HEK293 (cell line): ENCODE data around the gene TAC4.

Experiments
- BCL11A ChIP-seq: fragments of 450-650 bp; formaldehyde crosslinking; IDR thresholded peaks from 2 replicates; pipeline ENCODE4 v1.5.1; 2016; ENCODE audit warnings: low read depth, missing biosample characterization, missing genetic modification characterization
- GLI2 ChIP-seq: fragments of 450-650 bp; formaldehyde crosslinking; IDR thresholded peaks from 2 replicates; pipeline ENCODE4; 2017; ENCODE audit warnings: missing biosample characterization, missing genetic modification characterization, low read depth, borderline replicate concordance
- HOXD13 ChIP-seq: sonication (generic); formaldehyde crosslinking; IDR thresholded peaks from 2 replicates; pipeline ENCODE4 v1.8.0; 2022; ENCODE audit warnings: missing genetic modification reagents, borderline replicate concordance
- KLF1 ChIP-seq: fragments of 450-650 bp; formaldehyde crosslinking; IDR thresholded peaks from 2 replicates; pipeline ENCODE4 v1.5.1; 2016; ENCODE audit warnings: missing biosample characterization, missing genetic modification characterization
- RBAK ChIP-seq: fragments of 450-650 bp; formaldehyde crosslinking; IDR thresholded peaks from 2 replicates; pipeline ENCODE4 v1.5.1; 2016; ENCODE audit warnings: missing biosample characterization, missing genetic modification characterization
- SCRT1 ChIP-seq: fragments of 450-650 bp; formaldehyde crosslinking; IDR thresholded peaks from 2 replicates; pipeline ENCODE4 v1.5.1; 2016; ENCODE audit warnings: missing biosample characterization, missing genetic modification characterization, borderline replicate concordance
- SCRT2 ChIP-seq: fragments of 450-650 bp; formaldehyde crosslinking; IDR thresholded peaks from 2 replicates; pipeline ENCODE4 v1.5.1; 2016; ENCODE audit warnings: missing biosample characterization, missing genetic modification characterization
- SP3 ChIP-seq: fragments of 450-650 bp; formaldehyde crosslinking; IDR thresholded peaks from 2 replicates; pipeline ENCODE4 v1.5.1; 2016; ENCODE audit warnings: missing biosample characterization, missing genetic modification characterization
- ZBTB1 ChIP-seq: fragments of 450-650 bp; formaldehyde crosslinking; IDR thresholded peaks from 2 replicates; pipeline ENCODE4 v1.5.1; 2016; ENCODE audit warnings: missing biosample characterization, missing genetic modification characterization
- ZBTB49 ChIP-seq: fragments of 450-650 bp; formaldehyde crosslinking; IDR thresholded peaks from 2 replicates; pipeline ENCODE4 v1.5.1; 2016; ENCODE audit warnings: missing biosample characterization, missing genetic modification characterization, low read depth
- ZFHX2 ChIP-seq: fragments of 450-650 bp; formaldehyde crosslinking; conservative IDR thresholded peaks from 2 replicates; pipeline ENCODE4 v1.5.1; 2016; ENCODE audit warnings: missing biosample characterization, missing genetic modification characterization
- ZNF140 ChIP-seq: fragments of 450-650 bp; formaldehyde crosslinking; IDR thresholded peaks from 2 replicates; pipeline ENCODE4 v1.5.1; 2016; ENCODE audit warnings: missing biosample characterization, missing genetic modification characterization
- ZNF19 ChIP-seq: fragments of 450-650 bp; formaldehyde crosslinking; IDR thresholded peaks from 2 replicates; pipeline ENCODE4; 2016; ENCODE audit warnings: missing biosample characterization, missing genetic modification characterization, low read depth
- ZNF266 ChIP-seq: fragments of 450-650 bp; formaldehyde crosslinking; IDR thresholded peaks from 2 replicates; pipeline ENCODE4 v1.5.1; 2016; ENCODE audit warnings: missing biosample characterization, missing genetic modification characterization, low read depth
- ZNF324 ChIP-seq: fragments of 450-650 bp; formaldehyde crosslinking; IDR thresholded peaks from 2 replicates; pipeline ENCODE4 v1.5.1; 2016; ENCODE audit warnings: missing biosample characterization, missing genetic modification characterization
- ZNF335 ChIP-seq: fragments of 450-650 bp; formaldehyde crosslinking; conservative IDR thresholded peaks from 2 replicates; pipeline ENCODE4 v1.5.1; 2016; ENCODE audit warnings: missing biosample characterization, missing genetic modification characterization
- ZNF394 ChIP-seq: fragments of 450-650 bp; formaldehyde crosslinking; IDR thresholded peaks from 2 replicates; pipeline ENCODE4 v1.5.1; 2016; ENCODE audit warnings: missing biosample characterization, missing genetic modification characterization, mild to moderate bottlenecking, moderate library complexity, borderline replicate concordance
- ZNF416 ChIP-seq: fragments of 450-650 bp; formaldehyde crosslinking; IDR thresholded peaks from 2 replicates; pipeline ENCODE4 v1.5.1; 2016; ENCODE audit warnings: missing biosample characterization, missing genetic modification characterization
- ZNF548 ChIP-seq: fragments of 450-650 bp; formaldehyde crosslinking; IDR thresholded peaks from 2 replicates; pipeline ENCODE4 v1.5.1; 2016; ENCODE audit warnings: missing biosample characterization, missing genetic modification characterization
- ZNF555 ChIP-seq: fragments of 450-650 bp; formaldehyde crosslinking; conservative IDR thresholded peaks from 2 replicates; pipeline ENCODE4 v1.5.1; 2017; ENCODE audit warnings: missing biosample characterization, mild to moderate bottlenecking, missing genetic modification characterization, inconsistent platforms
- ZNF561 ChIP-seq: fragments of 450-650 bp; IDR thresholded peaks from 2 replicates; pipeline ENCODE4 v1.5.1; 2018; ENCODE audit warnings: missing biosample characterization, missing genetic modification characterization, borderline replicate concordance
- ZNF585B ChIP-seq: fragments of 450-650 bp; formaldehyde crosslinking; IDR thresholded peaks from 2 replicates; pipeline ENCODE4 v1.5.1; 2016; ENCODE audit warnings: missing biosample characterization, missing genetic modification characterization
- ZNF747 ChIP-seq: fragments of 450-650 bp; formaldehyde crosslinking; IDR thresholded peaks from 2 replicates; pipeline ENCODE4 v1.5.1; 2016; ENCODE audit warnings: missing biosample characterization, missing genetic modification characterization
- ZNF791 ChIP-seq: fragments of 450-650 bp; formaldehyde crosslinking; IDR thresholded peaks from 2 replicates; pipeline ENCODE4 v1.5.1; 2016; ENCODE audit warnings: missing biosample characterization, missing genetic modification characterization
- ZNF792 ChIP-seq: fragments of 450-650 bp; formaldehyde crosslinking; IDR thresholded peaks from 2 replicates; pipeline ENCODE4 v1.5.1; 2016; ENCODE audit warnings: missing biosample characterization, missing genetic modification characterization
- ZNF837 ChIP-seq: fragments of 450-650 bp; formaldehyde crosslinking; IDR thresholded peaks from 2 replicates; pipeline ENCODE4 v1.5.1; 2016; ENCODE audit warnings: missing biosample characterization, missing genetic modification characterization
- ZSCAN18 ChIP-seq: fragments of 450-650 bp; formaldehyde crosslinking; IDR thresholded peaks from 2 replicates; pipeline ENCODE4 v1.5.1; 2016; ENCODE audit warnings: missing biosample characterization, missing genetic modification characterization
- TF ChIP-seq, protein P1 (sequence below): fragments of 450-650 bp; formaldehyde crosslinking; IDR thresholded peaks from 2 replicates; pipeline ENCODE4 v1.5.1; 2016; ENCODE audit warnings: missing biosample characterization, missing genetic modification characterization
- TF ChIP-seq, protein P2 (sequence below): fragments of 450-650 bp; IDR thresholded peaks from 2 replicates; pipeline ENCODE4 v1.5.1; 2018; ENCODE audit warnings: missing biosample characterization, mild to moderate bottlenecking, missing genetic modification characterization
- TF ChIP-seq, protein P3 (sequence below): fragments of 450-650 bp; formaldehyde crosslinking; IDR thresholded peaks from 2 replicates; pipeline ENCODE4 v1.5.1; 2016; ENCODE audit warnings: missing biosample characterization, missing genetic modification characterization, borderline replicate concordance
- TF ChIP-seq, protein P4 (sequence below): fragments of 450-650 bp; formaldehyde crosslinking; IDR thresholded peaks from 2 replicates; pipeline ENCODE4 v1.5.1; 2017; ENCODE audit warnings: missing biosample characterization, mild to moderate bottlenecking, missing genetic modification characterization, moderate library complexity

The TAC4 gene

GRCh38 chr17:49788478-49789242 is 59.2 kb downstream of the TAC4 start, which contains the start of gene KAT7 (continued):
- TF ChIP-seq ZBTB49 (tag by site-specific recombination), result no peak
- no peak for TF ChIP-seq BCL11A (tag by site-specific recombination)
- TF ChIP-seq ZNF140, result no peak
- no peak for TF ChIP-seq ZNF747
- no peak for TF ChIP-seq ZNF548
- TF ChIP-seq ZNF585B, result no peak
- no peak for TF ChIP-seq ZSCAN18 (tag by site-specific recombination)
- TF ChIP-seq ZNF324 (tag by site-specific recombination), result peak; percentile 88
- TF ChIP-seq ZNF266 (tag by site-specific recombination), result no peak
- TF ChIP-seq ZNF335 (tag by site-specific recombination), result peak; percentile 96
- no peak for TF ChIP-seq HOXD13 (CRISPR knock-in tag)
- no peak; the same call in 1 of the 2 replicates for TF ChIP-seq KLF1 (tag by site-specific recombination)
- TF ChIP-seq, protein P1, sequence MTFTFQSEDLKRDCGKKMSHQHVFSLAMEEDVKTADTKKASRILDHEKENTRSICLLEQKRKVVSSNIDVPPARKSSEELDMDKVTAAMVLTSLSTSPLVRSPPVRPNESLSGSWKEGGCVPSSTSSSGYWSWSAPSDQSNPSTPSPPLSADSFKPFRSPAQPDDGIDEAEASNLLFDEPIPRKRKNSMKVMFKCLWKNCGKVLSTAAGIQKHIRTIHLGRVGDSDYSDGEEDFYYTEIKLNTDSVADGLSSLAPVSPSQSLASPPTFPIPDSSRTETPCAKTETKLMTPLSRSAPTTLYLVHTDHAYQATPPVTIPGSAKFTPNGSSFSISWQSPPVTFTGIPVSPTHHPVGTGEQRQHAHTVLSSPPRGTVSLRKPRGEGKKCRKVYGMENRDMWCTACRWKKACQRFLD (tag by site-specific recombination), result no peak
- peak; percentile 67; the same call in 1 of the 2 replicates for TF ChIP-seq ZNF394 (tag by site-specific recombination)
- TF ChIP-seq, protein P2, sequence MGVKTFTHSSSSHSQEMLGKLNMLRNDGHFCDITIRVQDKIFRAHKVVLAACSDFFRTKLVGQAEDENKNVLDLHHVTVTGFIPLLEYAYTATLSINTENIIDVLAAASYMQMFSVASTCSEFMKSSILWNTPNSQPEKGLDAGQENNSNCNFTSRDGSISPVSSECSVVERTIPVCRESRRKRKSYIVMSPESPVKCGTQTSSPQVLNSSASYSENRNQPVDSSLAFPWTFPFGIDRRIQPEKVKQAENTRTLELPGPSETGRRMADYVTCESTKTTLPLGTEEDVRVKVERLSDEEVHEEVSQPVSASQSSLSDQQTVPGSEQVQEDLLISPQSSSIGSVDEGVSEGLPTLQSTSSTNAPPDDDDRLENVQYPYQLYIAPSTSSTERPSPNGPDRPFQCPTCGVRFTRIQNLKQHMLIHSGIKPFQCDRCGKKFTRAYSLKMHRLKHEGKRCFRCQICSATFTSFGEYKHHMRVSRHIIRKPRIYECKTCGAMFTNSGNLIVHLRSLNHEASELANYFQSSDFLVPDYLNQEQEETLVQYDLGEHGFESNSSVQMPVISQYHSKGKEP, result no peak
- TF ChIP-seq ZNF792, result no peak
- no peak for TF ChIP-seq RBAK (tag by site-specific recombination)
- TF ChIP-seq ZBTB1 (tag by site-specific recombination), result no peak
- TF ChIP-seq, protein P3, sequence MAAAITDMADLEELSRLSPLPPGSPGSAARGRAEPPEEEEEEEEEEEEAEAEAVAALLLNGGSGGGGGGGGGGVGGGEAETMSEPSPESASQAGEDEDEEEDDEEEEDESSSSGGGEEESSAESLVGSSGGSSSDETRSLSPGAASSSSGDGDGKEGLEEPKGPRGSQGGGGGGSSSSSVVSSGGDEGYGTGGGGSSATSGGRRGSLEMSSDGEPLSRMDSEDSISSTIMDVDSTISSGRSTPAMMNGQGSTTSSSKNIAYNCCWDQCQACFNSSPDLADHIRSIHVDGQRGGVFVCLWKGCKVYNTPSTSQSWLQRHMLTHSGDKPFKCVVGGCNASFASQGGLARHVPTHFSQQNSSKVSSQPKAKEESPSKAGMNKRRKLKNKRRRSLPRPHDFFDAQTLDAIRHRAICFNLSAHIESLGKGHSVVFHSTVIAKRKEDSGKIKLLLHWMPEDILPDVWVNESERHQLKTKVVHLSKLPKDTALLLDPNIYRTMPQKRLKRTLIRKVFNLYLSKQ (tag by site-specific recombination), result no peak
- TF ChIP-seq ZNF555 (tag by site-specific recombination), result no peak
- TF ChIP-seq SCRT1 (tag by site-specific recombination), result no peak
- TF ChIP-seq, protein P4, sequence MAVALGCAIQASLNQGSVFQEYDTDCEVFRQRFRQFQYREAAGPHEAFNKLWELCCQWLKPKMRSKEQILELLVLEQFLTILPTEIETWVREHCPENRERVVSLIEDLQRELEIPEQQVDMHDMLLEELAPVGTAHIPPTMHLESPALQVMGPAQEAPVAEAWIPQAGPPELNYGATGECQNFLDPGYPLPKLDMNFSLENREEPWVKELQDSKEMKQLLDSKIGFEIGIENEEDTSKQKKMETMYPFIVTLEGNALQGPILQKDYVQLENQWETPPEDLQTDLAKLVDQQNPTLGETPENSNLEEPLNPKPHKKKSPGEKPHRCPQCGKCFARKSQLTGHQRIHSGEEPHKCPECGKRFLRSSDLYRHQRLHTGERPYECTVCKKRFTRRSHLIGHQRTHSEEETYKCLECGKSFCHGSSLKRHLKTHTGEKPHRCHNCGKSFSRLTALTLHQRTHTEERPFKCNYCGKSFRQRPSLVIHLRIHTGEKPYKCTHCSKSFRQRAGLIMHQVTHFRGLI (tag by site-specific recombination), result no peak
- TF ChIP-seq ZNF19 (tag by site-specific recombination), result no peak
- TF ChIP-seq SP3 (tag by site-specific recombination), result peak; percentile 89
- TF ChIP-seq ZNF837 (tag by site-specific recombination), result no peak
- TF ChIP-seq ZFHX2 (tag by site-specific recombination), result peak; percentile 97
- peak; percentile 8 for TF ChIP-seq ZNF561
- no peak for TF ChIP-seq ZNF416 (tag by site-specific recombination)
- no peak for TF ChIP-seq SCRT2 (tag by site-specific recombination)
- TF ChIP-seq ZNF791, result no peak; the same call in 1 of the 2 replicates
- no peak for TF ChIP-seq GLI2 (tag by site-specific recombination)
